Large intestine (tissue), 3 donors: ENCODE measurements around the gene WHRN. TPM values are rescaled to one million over a fixed set of nuclear protein-coding genes. Genes with fewer than 3 reads are reported as not detected.

Source experiments
- DNase-seq, 2 donors: peaks; one replicate each; pipeline versions ENCODE4 v3.0.0 to v3.0.0-alpha.2; 2013
- H3K27ac ChIP-seq: one replicate; pipeline ENCODE4 v1.5.1; 2013; ENCODE audit warnings: low read length
- H3K27me3 ChIP-seq: 2 replicates; pipeline ENCODE4 v1.6.1; 2013; ENCODE audit warnings: low read length; ENCODE audit not compliant: control insufficient read depth, insufficient read depth
- H3K36me3 ChIP-seq: 2 replicates; pipeline ENCODE4 v1.6.1; 2013; ENCODE audit warnings: low read length; ENCODE audit not compliant: control insufficient read depth, insufficient read depth
- H3K4me1 ChIP-seq: one replicate; pipeline ENCODE4 v1.6.1; 2013; ENCODE audit warnings: low read length; ENCODE audit not compliant: control insufficient read depth, insufficient read depth
- H3K4me3 ChIP-seq: one replicate; pipeline ENCODE4 v1.5.1; 2013; ENCODE audit warnings: low read length
- H3K9me3 ChIP-seq: one replicate; pipeline ENCODE4 v1.6.1; 2013; ENCODE audit warnings: mild to moderate bottlenecking, low read depth, low read length, moderate library complexity; ENCODE audit not compliant: control insufficient read depth
- WGBS: methylation state at CpG from one replicate; pipeline ENCODE4 v1.1.5; 2013; ENCODE audit warnings: low lambda C conversion rate; ENCODE audit not compliant: insufficient coverage; 5-methylcytosine and 5-hydroxymethylcytosine counted together
- polyA plus RNA-seq: library from polyadenylated mRNA; unstranded; fragments of 120-200 nt; gene quantifications from one replicate; pipeline ENCODE4 v1.2.1, GENCODE V29; 2013

WHRN gene
- polyA plus RNA-seq, 1 donor: 10.2 TPM

DNA sequence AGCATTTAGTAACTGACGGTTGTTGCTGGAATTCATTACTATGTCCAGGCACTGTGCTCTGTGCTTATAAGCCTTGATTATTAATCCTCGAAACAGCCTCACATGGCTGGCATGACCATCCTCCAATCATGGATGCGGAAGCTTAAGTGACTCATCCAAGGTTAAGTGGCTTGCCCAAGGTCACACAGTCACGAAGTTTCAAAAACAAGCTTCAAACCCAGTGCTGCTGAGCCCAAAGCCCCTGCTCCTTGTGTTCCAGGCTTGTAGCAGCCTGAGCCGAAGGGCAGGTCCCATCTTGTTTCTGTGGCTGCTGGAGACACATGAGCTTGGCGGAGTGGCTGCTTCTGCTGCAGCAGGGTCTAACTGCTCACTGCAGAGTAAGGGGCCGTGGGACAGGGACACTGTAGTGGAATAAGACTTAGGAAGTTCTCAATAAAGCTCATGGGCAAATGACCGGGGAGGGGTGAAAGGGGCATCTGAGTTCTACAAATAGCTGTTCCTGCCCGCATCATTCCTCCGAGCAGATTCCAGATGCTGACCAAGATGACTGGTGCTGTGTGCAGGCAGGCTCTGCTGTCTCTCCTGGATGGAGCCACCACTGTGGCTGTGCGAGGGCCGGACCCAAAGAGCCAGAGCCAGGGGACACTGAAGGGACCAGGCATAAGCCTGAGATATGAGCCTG lies 32.4 kb downstream of the WHRN start:
- no peak overlapping the region for H3K27ac ChIP-seq
- H3K4me3 ChIP-seq: no peak overlapping the region
- H3K36me3 ChIP-seq: peaks cover 6% of the 10 kb centered on the region
- no peaks in the 10 kb centered on the region for H3K27me3 ChIP-seq
- no peak for DNase-seq
- WGBS: no CpG with 5 or more reads among the region's 12 CpGs
- no peaks in the 10 kb centered on the region for H3K4me1 ChIP-seq
- no peaks in the 10 kb centered on the region for H3K9me3 ChIP-seq

GRCh38 chr9:114471157-114471556 lies 34.1 kb downstream of the WHRN start:
- Histone ChIP-seq H3K9me3 (no peaks in the 10 kb centered on the region), H3K27ac (no peak overlapping the region), H3K36me3 (peaks cover 3% of the 10 kb centered on the region), H3K4me3 (no peak overlapping the region), H3K27me3 (no peaks in the 10 kb centered on the region), H3K4me1 (no peaks in the 10 kb centered on the region)
- no CpG with 5 or more reads among the region's 4 CpGs for WGBS
- no peak for DNase-seq

DNA sequence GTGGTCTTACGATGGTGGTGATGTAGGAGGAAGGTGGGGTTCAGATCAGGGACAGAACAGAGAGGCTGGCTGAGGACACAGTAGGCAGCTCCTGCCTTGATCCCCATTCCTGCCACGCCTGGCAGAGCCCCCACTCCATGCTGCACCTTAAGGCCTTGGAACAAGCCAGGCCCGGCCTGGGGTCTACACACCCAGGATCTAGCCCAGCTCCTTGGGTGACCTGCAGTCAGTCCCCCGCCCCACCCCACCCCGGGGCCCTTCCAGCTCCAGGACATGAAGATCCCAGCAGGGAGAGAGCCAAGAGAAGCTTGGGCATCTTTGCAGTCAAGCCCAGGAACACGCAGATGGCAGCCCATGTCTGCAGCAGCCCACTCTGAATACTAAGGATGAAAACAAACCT lies 34.7 kb downstream of the WHRN start:
- no peak for DNase-seq
- H3K27ac ChIP-seq: no peak overlapping the region
- WGBS: no CpG with 5 or more reads among the region's 6 CpGs
- H3K36me3 ChIP-seq: peaks cover 3% of the 10 kb centered on the region
- no peaks in the 10 kb centered on the region for H3K9me3 ChIP-seq
- H3K4me3 ChIP-seq: no peak overlapping the region
- no peaks in the 10 kb centered on the region for H3K4me1 ChIP-seq
- H3K27me3 ChIP-seq: no peaks in the 10 kb centered on the region

DNA sequence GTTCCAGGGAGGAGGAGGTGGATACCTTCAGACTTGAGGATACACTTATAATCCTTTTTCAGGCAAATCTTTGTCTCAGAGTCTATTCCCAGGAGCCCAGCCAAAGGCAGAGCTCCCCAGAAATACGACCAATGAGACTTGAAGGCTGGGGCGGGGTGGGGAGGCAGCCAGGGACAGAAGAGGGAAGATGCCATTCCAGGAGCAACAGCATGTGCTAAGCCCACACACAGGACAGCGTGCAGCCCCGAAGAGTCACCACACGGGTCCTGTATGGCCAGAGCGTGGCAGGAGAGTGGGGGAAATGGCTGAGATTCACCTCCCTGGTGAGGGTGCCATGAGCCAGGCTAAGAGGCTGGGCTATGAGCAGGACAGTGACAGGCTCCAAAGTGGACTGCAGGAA lies 35.2 kb downstream of the WHRN start:
- no peak for DNase-seq
- WGBS: no CpG with 5 or more reads among the region's 6 CpGs
- no peaks in the 10 kb centered on the region for H3K27me3 ChIP-seq
- H3K4me1 ChIP-seq: no peaks in the 10 kb centered on the region
- H3K27ac ChIP-seq: no peak overlapping the region
- peaks cover 3% of the 10 kb centered on the region for H3K36me3 ChIP-seq
- H3K4me3 ChIP-seq: no peak overlapping the region
- H3K9me3 ChIP-seq: no peaks in the 10 kb centered on the region

DNA sequence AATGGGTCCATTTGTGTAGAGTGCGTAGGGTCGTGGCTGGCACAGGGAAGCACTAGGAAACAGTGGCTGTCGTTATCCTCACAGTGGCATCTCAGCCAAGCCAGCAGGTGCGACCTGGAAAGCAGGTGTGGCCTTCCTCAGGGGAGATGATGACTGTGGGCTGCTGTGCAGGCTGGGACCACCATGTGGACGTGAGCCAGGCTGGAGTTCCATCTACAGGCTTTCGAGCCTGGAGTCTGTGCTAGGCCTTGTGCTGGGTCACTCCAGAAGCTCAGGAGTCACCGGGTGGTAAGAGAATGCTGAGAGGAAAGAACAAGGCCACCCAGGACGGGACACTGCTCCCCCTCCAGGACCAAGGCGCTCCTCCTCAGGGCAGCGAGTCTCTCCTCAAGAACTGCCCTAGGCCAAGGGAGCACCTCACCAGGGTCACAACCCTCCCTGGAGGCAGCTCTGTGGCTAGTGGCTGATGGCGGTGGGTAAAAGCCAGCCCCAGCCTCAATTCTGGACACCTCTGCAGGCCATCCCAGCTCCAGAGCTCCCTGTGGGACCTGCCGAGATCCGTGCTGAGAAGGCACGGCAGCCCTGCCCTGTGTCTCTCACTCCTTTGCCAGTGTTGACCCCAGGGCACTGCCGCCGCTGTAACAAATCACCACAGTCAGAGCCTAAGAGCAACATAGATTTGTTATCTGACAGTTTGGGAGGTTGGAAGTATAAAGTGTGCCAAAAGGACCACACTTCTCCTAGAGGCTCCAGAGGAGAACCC lies 36.0 kb downstream of the WHRN start:
- Histone ChIP-seq H3K4me1 (no peaks in the 10 kb centered on the region), H3K4me3 (no peak overlapping the region), H3K9me3 (no peaks in the 10 kb centered on the region), H3K27me3 (no peaks in the 10 kb centered on the region), H3K36me3 (peaks cover 3% of the 10 kb centered on the region), H3K27ac (no peak overlapping the region)
- WGBS: no CpG with 5 or more reads among the region's 16 CpGs
- DNase-seq: no peak

GRCh38 chr9:114467910-114468309 lies 37.4 kb downstream of the WHRN start:
- H3K27me3 ChIP-seq: no peaks in the 10 kb centered on the region
- DNase-seq: no peak
- H3K4me1 ChIP-seq: no peaks in the 10 kb centered on the region
- H3K4me3 ChIP-seq: no peak overlapping the region
- WGBS: no CpG with 5 or more reads among the region's 2 CpGs
- no peaks in the 10 kb centered on the region for H3K9me3 ChIP-seq
- H3K36me3 ChIP-seq: peaks cover 3% of the 10 kb centered on the region
- no peak overlapping the region for H3K27ac ChIP-seq

DNA sequence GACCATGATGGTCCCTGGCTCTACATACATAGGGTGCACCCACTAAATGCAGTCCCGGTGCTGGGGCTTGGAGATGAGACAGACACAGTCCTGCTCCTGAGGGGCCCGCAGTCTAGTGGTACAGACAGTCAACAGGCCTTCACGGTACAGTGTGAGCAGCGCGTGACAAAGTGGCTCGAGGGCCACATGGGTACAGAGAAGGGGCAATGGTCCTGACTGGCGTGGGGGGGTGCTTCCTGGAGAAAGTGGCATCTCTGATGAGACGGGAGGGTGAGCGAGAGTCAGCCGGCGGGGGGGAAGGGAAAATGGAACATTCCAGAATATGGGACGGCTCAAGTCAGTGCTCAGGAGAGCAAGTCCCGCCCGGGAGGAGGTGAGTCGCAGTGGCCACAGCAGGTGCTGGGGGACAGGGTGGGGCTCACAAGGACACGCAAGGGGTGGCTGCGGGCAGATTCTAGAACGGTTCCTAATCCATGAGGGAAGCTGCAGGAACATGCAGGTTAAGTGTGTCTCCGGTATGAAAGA lies 38.0 kb downstream of the WHRN start:
- Histone ChIP-seq H3K4me1 (no peaks in the 10 kb centered on the region), H3K27ac (no peak overlapping the region), H3K36me3 (peaks cover 3% of the 10 kb centered on the region), H3K27me3 (no peaks in the 10 kb centered on the region), H3K9me3 (no peaks in the 10 kb centered on the region), H3K4me3 (no peak overlapping the region)
- DNase-seq: no peak
- no CpG with 5 or more reads among the region's 19 CpGs for WGBS

DNA sequence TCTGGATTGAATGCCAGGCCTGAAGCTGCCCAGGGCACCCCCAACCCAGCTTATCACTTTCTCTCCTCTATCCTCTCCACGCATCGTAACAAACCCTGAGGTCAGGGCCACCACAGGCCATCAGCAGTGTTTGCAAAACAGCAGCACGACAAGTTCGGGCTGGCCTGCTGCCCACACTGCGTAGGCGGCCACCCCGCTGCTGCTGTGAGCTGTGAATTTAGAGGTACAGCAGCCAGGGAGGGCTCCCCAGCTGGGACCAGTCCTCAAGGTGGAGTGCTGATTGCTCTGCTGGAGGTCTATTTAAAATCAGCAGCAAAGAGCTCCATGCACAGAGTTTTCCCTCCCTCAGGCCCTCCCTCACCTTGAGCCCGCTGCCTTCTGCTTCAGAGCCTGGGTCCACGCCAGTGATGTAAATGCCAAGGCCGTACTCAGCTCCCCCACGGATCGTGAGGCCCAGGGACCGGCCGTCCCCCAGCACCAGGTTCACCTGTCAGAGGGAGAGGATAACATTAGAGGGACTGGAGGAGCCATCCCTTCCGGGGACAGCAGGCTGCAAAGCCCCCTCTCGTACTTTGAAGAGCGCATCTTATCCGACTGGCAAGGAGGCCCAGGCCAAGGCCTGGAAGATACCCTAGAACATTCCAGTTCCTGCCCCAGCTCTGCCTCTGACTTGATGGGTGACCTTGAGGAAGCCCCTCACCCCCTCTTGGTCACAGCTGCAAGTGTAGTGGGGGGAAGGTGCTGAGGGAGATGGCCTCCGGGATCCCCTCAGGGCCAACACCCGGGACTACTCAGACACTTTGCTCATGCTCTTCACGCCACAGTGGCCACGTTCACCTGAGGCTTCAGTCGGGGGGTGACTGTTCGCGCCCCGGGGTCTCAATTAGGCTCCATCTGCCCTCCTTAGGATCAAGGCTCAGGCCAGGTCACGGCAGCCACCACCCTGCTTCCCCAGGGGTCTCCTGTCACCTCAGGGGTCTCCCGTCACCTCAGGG lies 39.1 kb downstream of the WHRN start:
- no peaks in the 10 kb centered on the region for H3K27me3 ChIP-seq
- DNase-seq: no peak
- no peak overlapping the region for H3K27ac ChIP-seq
- no CpG with 5 or more reads among the region's 28 CpGs for WGBS
- no peaks in the 10 kb centered on the region for H3K9me3 ChIP-seq
- peaks cover 2% of the 10 kb centered on the region for H3K4me1 ChIP-seq
- no peaks in the 10 kb centered on the region for H3K36me3 ChIP-seq
- no peak overlapping the region for H3K4me3 ChIP-seq

- no peaks in the 10 kb centered on the region for H3K9me3 ChIP-seq
- no CpG with 5 or more reads among the region's 4 CpGs for WGBS
- H3K4me3 ChIP-seq: no peak overlapping the region
- H3K27ac ChIP-seq: no peak overlapping the region
- H3K27me3 ChIP-seq: no peaks in the 10 kb centered on the region
- H3K36me3 ChIP-seq: no peaks in the 10 kb centered on the region
- DNase-seq: no peak
- peaks cover 4% of the 10 kb centered on the region for H3K4me1 ChIP-seq
These were observed 39.9 kb downstream of the WHRN start for GRCh38 chr9:114465417-114465816.
